GM23248 (cell line): Measurements from ENCODE around the gene TPPP3.

Source experiments
- EZH2 ChIP-seq: fragments of 200-600 bp; sonication (generic); IDR thresholded peaks from 2 replicates; pipeline ENCODE4 v1.6.1; 2018; ENCODE audit warnings: antibody characterized with exemption, mild to moderate bottlenecking; ENCODE audit not compliant: insufficient read depth, poor library complexity, severe bottlenecking
- EZH2phosphoT487 ChIP-seq: fragments of 200-600 bp; sonication (generic); IDR thresholded peaks from 2 replicates; pipeline ENCODE4 v1.6.1; 2018; ENCODE audit warnings: antibody characterized with exemption, moderate library complexity, mild to moderate bottlenecking, low read depth; ENCODE audit not compliant: insufficient read depth

DNA sequence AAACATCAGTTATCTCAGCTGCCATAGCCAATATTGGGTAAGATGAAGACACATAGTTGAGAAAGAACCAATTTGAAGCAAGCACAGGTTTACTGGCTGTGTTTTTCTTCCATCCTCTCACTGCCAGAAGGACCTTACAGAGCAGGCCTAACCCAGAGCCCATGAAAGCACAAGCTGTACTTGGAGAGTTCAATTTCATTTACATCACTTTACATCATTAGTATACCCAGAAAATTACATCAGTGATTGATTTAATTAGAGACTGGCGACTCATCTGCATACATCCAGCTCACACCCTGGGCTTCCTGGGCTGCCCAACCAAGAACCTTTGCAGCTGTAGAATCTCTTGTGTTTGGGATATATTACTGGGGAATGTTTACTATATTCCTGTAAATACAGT is 43.0 kb downstream of the TPPP3 start:
- TF ChIP-seq EZH2 (no peak), EZH2phosphoT487 (no peak)
